OCI-LY3 (cell line): ENCODE data around the gene SPATA9.

Experiments
- H2AFZ ChIP-seq: fragments of 200-600, 300-600 bp; shearing (Covaris generic); 2 replicates; pipeline ENCODE4 v1.6.0; 2014; ENCODE audit warnings: antibody characterized with exemption, low read depth, low read length
- H3K27ac ChIP-seq: fragments of 200-600, 300-600 bp; sonication (generic); 2 replicates; pipeline ENCODE4 v1.5.1; 2014; ENCODE audit warnings: mild to moderate bottlenecking, low read length, moderate library complexity, mixed read lengths
- H3K27me3 ChIP-seq: fragments of 200-600, 300-600 bp; sonication (generic); 2 replicates; pipeline ENCODE4 v1.6.1; 2014; ENCODE audit warnings: low read depth, low read length, mixed read lengths
- H3K36me3 ChIP-seq: fragments of 200-600, 300-600 bp; sonication (generic); replicated peaks from 2 replicates; pipeline ENCODE3; 2014; ENCODE audit warnings: low read depth, low read length, mixed read lengths
- H3K4me1 ChIP-seq: fragments of 300-600, 200-600 bp; sonication (generic); 2 replicates; pipeline ENCODE4 v1.6.1; 2014; ENCODE audit warnings: low read length, mixed read lengths
- H3K4me2 ChIP-seq: fragments of 200-600, 300-600 bp; sonication (generic); 2 replicates; pipeline ENCODE4 v1.6.1; 2014; ENCODE audit warnings: low read length, mixed read lengths
- H3K4me3 ChIP-seq: fragments of 300-600, 200-600 bp; sonication (generic); 2 replicates; pipeline ENCODE4 v1.5.1; 2014; ENCODE audit warnings: antibody characterized with exemption, mild to moderate bottlenecking, low read length, moderate library complexity
- H3K79me2 ChIP-seq: fragments of 300-600, 200-600 bp; shearing (Covaris generic); 2 replicates; pipeline ENCODE4 v1.6.1; 2014; ENCODE audit warnings: mild to moderate bottlenecking, low read length, mixed read lengths
- H3K9ac ChIP-seq: fragments of 300-600, 200-600 bp; shearing (Covaris generic); 2 replicates; pipeline ENCODE4 v1.6.0; 2014; ENCODE audit warnings: mild to moderate bottlenecking, low read length, moderate library complexity
- H3K9me3 ChIP-seq: fragments of 200-600, 300-600 bp; shearing (Covaris generic); 2 replicates; pipeline ENCODE4 v1.6.1; 2014; ENCODE audit warnings: low read length, mixed read lengths; ENCODE audit not compliant: insufficient read depth
- H4K20me1 ChIP-seq: fragments of 200-600, 300-600 bp; sonication (generic); 2 replicates; pipeline ENCODE4 v1.6.1; 2016; ENCODE audit warnings: low read length, mixed read lengths; ENCODE audit not compliant: insufficient read depth
- CTCF ChIP-seq: fragments of 200-600, 300-600 bp; sonication (generic); IDR thresholded peaks from 2 replicates; pipeline ENCODE4 v1.5.1; 2014; ENCODE audit warnings: antibody characterized with exemption, low read length, low read depth
- EZH2phosphoT487 ChIP-seq: fragments of 200-600 bp; shearing (Covaris generic); IDR thresholded peaks from 2 replicates; pipeline ENCODE4 v1.6.1; 2018; ENCODE audit warnings: antibody characterized with exemption, mixed run types, low read depth

SPATA9 gene

GRCh38 chr5:95627971-95628810, 54.6 kb downstream of the SPATA9 start:
- Histone ChIP-seq H3K36me3 (no peaks in the 10 kb centered on the region), H3K9me3 (no peaks in the 10 kb centered on the region), H4K20me1 (no peaks in the 10 kb centered on the region), H3K4me2 (no peak overlapping the region), H2AFZ (no peak overlapping the region), H3K79me2 (no peaks in the 10 kb centered on the region), H3K4me1 (peaks cover 7% of the 10 kb centered on the region), H3K27me3 (no peaks in the 10 kb centered on the region), H3K27ac (no peak overlapping the region), H3K4me3 (no peak overlapping the region), H3K9ac (no peak overlapping the region)
- TF ChIP-seq EZH2phosphoT487, result no peak
- no peak for TF ChIP-seq CTCF

- Histone ChIP-seq H3K9ac (no peak overlapping the region), H3K4me2 (no peak overlapping the region), H3K4me1 (no peaks in the 10 kb centered on the region), H3K79me2 (no peaks in the 10 kb centered on the region), H3K4me3 (no peak overlapping the region), H3K9me3 (no peaks in the 10 kb centered on the region), H3K27me3 (no peaks in the 10 kb centered on the region), H2AFZ (no peak overlapping the region), H3K36me3 (no peaks in the 10 kb centered on the region), H4K20me1 (no peaks in the 10 kb centered on the region), H3K27ac (no peak overlapping the region)
- TF ChIP-seq CTCF, result no peak
- no peak for TF ChIP-seq EZH2phosphoT487
These were observed 56.1 kb downstream of the SPATA9 start for GRCh38 chr5:95626701-95627100.

- TF ChIP-seq CTCF (no peak), EZH2phosphoT487 (no peak)
- no peak overlapping the region for H3K9ac ChIP-seq
- no peak overlapping the region for H2AFZ ChIP-seq
- H3K79me2 ChIP-seq, result no peaks in the 10 kb centered on the region
- no peak overlapping the region for H3K4me2 ChIP-seq
- H3K4me1 ChIP-seq, result no peaks in the 10 kb centered on the region
- H3K9me3 ChIP-seq, result no peaks in the 10 kb centered on the region
- no peaks in the 10 kb centered on the region for H4K20me1 ChIP-seq
- H3K4me3 ChIP-seq, result no peak overlapping the region
- H3K36me3 ChIP-seq, result no peaks in the 10 kb centered on the region
- no peaks in the 10 kb centered on the region for H3K27me3 ChIP-seq
- H3K27ac ChIP-seq, result no peak overlapping the region
These were observed 58.4 kb downstream of the SPATA9 start for GRCh38 chr5:95624368-95624767.

- Histone ChIP-seq H3K9ac (no peak overlapping the region), H3K27me3 (no peaks in the 10 kb centered on the region), H3K36me3 (no peaks in the 10 kb centered on the region), H2AFZ (no peak overlapping the region), H3K4me3 (no peak overlapping the region), H3K27ac (no peak overlapping the region), H3K4me2 (no peak overlapping the region), H3K9me3 (no peaks in the 10 kb centered on the region), H3K79me2 (no peaks in the 10 kb centered on the region), H3K4me1 (no peaks in the 10 kb centered on the region), H4K20me1 (no peaks in the 10 kb centered on the region)
- TF ChIP-seq EZH2phosphoT487 (no peak), CTCF (no peak)
These were observed 59.1 kb downstream of the SPATA9 start for GRCh38 chr5:95623706-95624105.
